Measurements from ENCODE around the gene SLC30A7.

DNA sequence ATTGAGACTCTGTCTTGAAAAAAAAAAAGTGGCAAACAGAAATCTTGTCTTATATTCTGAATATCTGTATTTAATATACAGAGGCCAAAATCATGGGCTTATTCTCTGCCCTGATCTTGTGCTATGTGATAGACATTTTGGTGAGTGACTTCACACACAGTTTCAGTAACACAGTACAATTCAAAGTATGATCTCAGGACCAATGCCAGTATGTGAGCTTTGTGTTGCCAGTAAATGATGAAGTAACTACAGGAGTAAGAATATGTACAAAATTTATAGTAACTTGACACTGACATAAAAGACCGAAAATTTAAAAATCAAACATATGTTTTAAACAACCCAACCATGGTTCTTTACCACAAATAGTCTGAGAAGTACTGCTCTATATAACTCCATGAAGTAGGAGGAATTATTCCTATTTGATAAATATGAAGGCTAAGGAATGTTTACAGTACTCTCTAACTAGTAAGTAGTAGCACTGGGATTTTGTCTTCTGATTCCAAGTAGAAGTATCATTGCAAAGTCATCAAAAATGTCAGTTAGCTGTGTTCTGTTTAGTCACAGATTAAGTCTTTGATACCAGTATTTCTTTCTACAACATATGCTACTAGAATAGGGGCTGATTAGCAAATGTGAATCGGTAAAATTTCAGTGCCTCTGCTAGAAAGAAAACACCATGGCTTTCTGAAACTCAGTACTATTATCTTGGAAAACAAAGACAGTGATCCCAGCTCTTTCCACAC is 104.4 kb downstream of the SLC30A7 start:
- no peak for TF ChIP-seq NFYB (CRISPR knock-in tag; conservative IDR thresholded peaks at IDR 0.05; ENCODE audit: low read depth)
- TF ChIP-seq, protein P1, sequence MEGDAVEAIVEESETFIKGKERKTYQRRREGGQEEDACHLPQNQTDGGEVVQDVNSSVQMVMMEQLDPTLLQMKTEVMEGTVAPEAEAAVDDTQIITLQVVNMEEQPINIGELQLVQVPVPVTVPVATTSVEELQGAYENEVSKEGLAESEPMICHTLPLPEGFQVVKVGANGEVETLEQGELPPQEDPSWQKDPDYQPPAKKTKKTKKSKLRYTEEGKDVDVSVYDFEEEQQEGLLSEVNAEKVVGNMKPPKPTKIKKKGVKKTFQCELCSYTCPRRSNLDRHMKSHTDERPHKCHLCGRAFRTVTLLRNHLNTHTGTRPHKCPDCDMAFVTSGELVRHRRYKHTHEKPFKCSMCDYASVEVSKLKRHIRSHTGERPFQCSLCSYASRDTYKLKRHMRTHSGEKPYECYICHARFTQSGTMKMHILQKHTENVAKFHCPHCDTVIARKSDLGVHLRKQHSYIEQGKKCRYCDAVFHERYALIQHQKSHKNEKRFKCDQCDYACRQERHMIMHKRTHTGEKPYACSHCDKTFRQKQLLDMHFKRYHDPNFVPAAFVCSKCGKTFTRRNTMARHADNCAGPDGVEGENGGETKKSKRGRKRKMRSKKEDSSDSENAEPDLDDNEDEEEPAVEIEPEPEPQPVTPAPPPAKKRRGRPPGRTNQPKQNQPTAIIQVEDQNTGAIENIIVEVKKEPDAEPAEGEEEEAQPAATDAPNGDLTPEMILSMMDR (IDR thresholded peaks at IDR 0.05): no peak
- TF ChIP-seq, protein P2, sequence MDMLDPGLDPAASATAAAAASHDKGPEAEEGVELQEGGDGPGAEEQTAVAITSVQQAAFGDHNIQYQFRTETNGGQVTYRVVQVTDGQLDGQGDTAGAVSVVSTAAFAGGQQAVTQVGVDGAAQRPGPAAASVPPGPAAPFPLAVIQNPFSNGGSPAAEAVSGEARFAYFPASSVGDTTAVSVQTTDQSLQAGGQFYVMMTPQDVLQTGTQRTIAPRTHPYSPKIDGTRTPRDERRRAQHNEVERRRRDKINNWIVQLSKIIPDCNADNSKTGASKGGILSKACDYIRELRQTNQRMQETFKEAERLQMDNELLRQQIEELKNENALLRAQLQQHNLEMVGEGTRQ (CRISPR knock-in tag; IDR thresholded peaks at IDR 0.05): no peak
- no peak for TF ChIP-seq GTF2I (CRISPR knock-in tag; conservative IDR thresholded peaks at IDR 0.05)
- no peak for TF ChIP-seq ZNF416 (CRISPR knock-in tag; IDR thresholded peaks at IDR 0.05)
- TF ChIP-seq CBFB (CRISPR knock-in tag; IDR thresholded peaks at IDR 0.05; ENCODE audit: low read depth): no peak
